H1 (cell line): Measurements from ENCODE around the gene RBM8A. TPM values are rescaled to one million over a fixed set of nuclear protein-coding genes. Genes with fewer than 3 reads are reported as not detected.

Source experiments
- SUZ12 ChIP-seq: fragments of 200-600 bp; sonication (generic); IDR thresholded peaks from 2 replicates; pipeline ENCODE4 v1.6.1; 2012; ENCODE audit warnings: mild to moderate bottlenecking, inconsistent platforms, low read length, moderate library complexity, mixed read lengths
- polyA plus RNA-seq, 7 experiments: library from polyadenylated mRNA; depleted of rRNA in 3 of 7; stranded (reverse) in 5 of 7; unstranded in 2 of 7; fragments of >200 nt in 5 of 7; fragments of 200-250 nt in 2 of 7; gene quantifications; 1 replicate in 5 of 7; 2 replicates in 1 of 7; 4 replicates in 1 of 7; pipeline versions ENCODE4 v1.2.1 to v1.2.3, GENCODE V29; 2011 to 2013; ENCODE audit warnings: missing spikeins in 2 of 7, mixed read lengths in 2 of 7
- total RNA-seq: library from RNA; stranded (reverse); fragmentation: NEBNext Ultra II Directional; extraction: Animal tissue kit (Norgen Biotek cat#: 25700); gene quantifications from 2 replicates; pipeline ENCODE4 v1.2.1, GENCODE V29; 2021

RBM8A gene
- total and polyA plus RNA-seq, 2 of the 8 experiments (the other 6 are each of a cell fraction or from before 2014, with no cell fraction given): 125 to 216 TPM

DNA sequence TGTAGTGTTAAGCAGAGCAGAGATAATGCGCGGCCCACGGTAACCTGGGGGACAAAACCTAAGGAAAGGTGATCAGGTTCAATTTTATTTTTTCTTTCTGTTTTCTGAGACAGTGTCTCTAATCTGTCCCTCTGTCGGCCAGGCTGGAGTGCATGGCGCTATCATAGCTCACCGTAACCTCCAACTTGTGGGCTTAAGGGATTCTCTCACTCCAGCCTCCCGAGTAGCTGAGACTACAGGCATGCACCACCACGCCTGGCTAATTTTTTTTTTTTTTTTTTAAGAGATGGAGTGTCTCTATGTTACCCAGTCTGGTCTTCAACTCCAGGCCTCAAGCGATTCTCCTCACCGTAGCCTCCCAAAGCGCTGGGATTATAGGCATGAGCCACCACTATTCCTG, 40.9 kb downstream of the RBM8A start (continued):
- TF ChIP-seq SUZ12: no peak
